Measurements from ENCODE around the gene CCDC141. TPM values are rescaled to one million over a fixed set of nuclear protein-coding genes. Genes with fewer than 3 reads are reported as not detected.
"Not testable (repeated sequence)": the region's sequence is repeated elsewhere in the genome, so short reads cannot be mapped to it uniquely, and the experiment has no call there.

CCDC141 gene
- total and polyA plus RNA-seq, 11 donors: 10.6 to 258 (median 137) TPM

GRCh38 chr2:179096090-179096489, 46.2 kb upstream of the CCDC141 start:
- WGBS, 4 donors: 77 to 88% (median 81%) methylated on average over 3 of the region's 3 CpGs
- Histone ChIP-seq H3K36me3 (no peaks in the 10 kb centered on the region), H3K27me3 (no peaks in the 10 kb centered on the region), H3K9me3 (peaks cover 0 to 6% (median 0%) of the 10 kb centered on the region in 12 donors), H3K27ac (no peak overlapping the region), H3K4me3 (no peak overlapping the region), H3K4me1 (no peaks in the 10 kb centered on the region)
- intact Hi-C loops (cut with DNase I): no loop called here
- ATAC-seq: no peak
- no peak for TF ChIP-seq POLR2A (IDR thresholded peaks at IDR 0.05)
- no peak for TF ChIP-seq CTCF (IDR thresholded peaks at IDR 0.05)
- no peak for DNase-seq

- H3K4me1 ChIP-seq; H3K36me3 ChIP-seq; H3K9me3 ChIP-seq; intact Hi-C loops (cut with DNase I); H3K4me3 ChIP-seq; H3K27ac ChIP-seq; H3K27me3 ChIP-seq; ATAC-seq; DNase-seq: not testable (repeated sequence)
- WGBS, 4 donors: 76 to 97% (median 96%) methylated on average over 3 to 4 of the region's 4 CpGs
These were observed 43.0 kb upstream of the CCDC141 start for GRCh38 chr2:179092912-179093311.

GRCh38 chr2:179082697-179083096, 32.8 kb upstream of the CCDC141 start:
- intact Hi-C loops (cut with DNase I): no loop called here
- Histone ChIP-seq H3K9me3 (peaks cover 0 to 18% (median 3%) of the 10 kb centered on the region in 12 donors), H3K36me3 (no peaks in the 10 kb centered on the region), H3K27ac (no peak overlapping the region), H3K27me3 (no peaks in the 10 kb centered on the region), H3K4me1 (peaks cover 0 to 5% (median 0%) of the 10 kb centered on the region in 12 donors), H3K4me3 (no peak overlapping the region)
- TF ChIP-seq CTCF (IDR thresholded peaks at IDR 0.05): no peak
- no peak for TF ChIP-seq POLR2A (IDR thresholded peaks at IDR 0.05)
- 68 to 100% (median 94%) methylated on average over 2 of the region's 2 CpGs for WGBS, 4 donors
- DNase-seq (no peak), ATAC-seq (no peak)

DNA sequence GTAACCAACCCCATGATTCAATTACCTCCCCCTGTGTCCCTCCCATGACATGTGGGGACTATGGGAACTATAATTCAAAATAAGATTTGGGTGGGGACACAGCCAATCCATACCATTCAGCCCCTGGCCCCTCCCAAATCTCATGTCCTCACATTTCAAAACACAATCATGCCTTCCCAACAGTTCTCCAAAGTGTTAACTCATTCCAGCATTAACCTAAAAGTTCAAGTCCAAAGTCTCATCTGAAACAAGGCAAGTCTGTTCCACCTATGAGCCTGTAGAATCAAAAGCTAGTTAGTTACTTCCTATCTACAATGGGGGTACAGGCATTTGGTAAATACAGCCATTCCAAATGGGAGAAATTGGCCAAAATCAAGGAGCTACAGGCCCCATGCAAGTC, 32.0 kb upstream of the CCDC141 start:
- ATAC-seq: no peak
- intact Hi-C loops (cut with DNase I): no loop called here
- peaks cover 0 to 5% (median 0%) of the 10 kb centered on the region in 12 donors for H3K4me1 ChIP-seq

More for the DNA sequence above, 32.0 kb upstream of the CCDC141 start:
- Histone ChIP-seq H3K27ac (no peak overlapping the region), H3K36me3 (no peaks in the 10 kb centered on the region), H3K4me3 (no peak overlapping the region), H3K27me3 (no peaks in the 10 kb centered on the region), H3K9me3 (peaks cover 0 to 26% (median 3%) of the 10 kb centered on the region in 12 donors)
- DNase-seq: no peak
- TF ChIP-seq CTCF (IDR thresholded peaks at IDR 0.05): no peak
- no peak for TF ChIP-seq POLR2A (IDR thresholded peaks at IDR 0.05)
